GM12878 (cell line): ENCODE data around the gene MBD2. TPM values are rescaled to one million over a fixed set of nuclear protein-coding genes. Genes with fewer than 3 reads are reported as not detected.
"Not testable (repeated sequence)": the region's sequence is repeated elsewhere in the genome, so short reads cannot be mapped to it uniquely, and the experiment has no call there.

Source experiments
- ATAC-seq: fragments of 200-7000 bp; cut with Tn5 transposase; 3 replicates; pipeline ENCODE4 v1.9.1; 2020; ENCODE audit warnings: mild to moderate bottlenecking, moderate library complexity
- BruUV-seq: library from RNA; stranded (reverse); fragments of 400-500 nt; replicated peaks from 2 replicates; lab custom pipeline; 2021; lab: Mats Ljungman, UMichigan
- CTCF ChIA-PET: fragments of 300-600 bp; sonication (Branson Sonifier 250); formaldehyde crosslinking; extraction: SDS; loops from one replicate; lab custom pipeline; 2021; ENCODE audit warnings: inconsistent platforms; lab: Yijun Ruan, JAX
- POLR2A ChIA-PET: fragments of 350-600 bp; formaldehyde crosslinking; extraction: SDS; loops from one replicate; lab custom pipeline; 2021; ENCODE audit warnings: inconsistent platforms; lab: Charles Lee
- RAD21 ChIA-PET: fragments of 300-600 bp; sonication (Branson Sonifier 250); formaldehyde crosslinking; loops from one replicate; lab custom pipeline; 2023; ENCODE audit warnings: antibody characterized with exemption; ENCODE audit not compliant: unreplicated experiment; lab: Charles Lee
- SMC1A ChIA-PET: fragments of 300-600 bp; sonication (Branson Sonifier 250); formaldehyde crosslinking; loops from one replicate; lab custom pipeline; 2023; ENCODE audit not compliant: unreplicated experiment, uncharacterized antibody; lab: Charles Lee
- DNase-seq: peaks from one replicate; pipeline ENCODE4 v3.0.0-alpha.2; 2011; ENCODE audit warnings: low read depth, low spot score
- FAIRE-seq: peaks from 3 replicates; lab custom pipeline; 2011; peaks lifted over from hg19 to GRCh38; lab: Jason Lieb, UNC
- H2AFZ ChIP-seq: 2 replicates; pipeline ENCODE4 v1.6.0; 2011; ENCODE audit warnings: low read depth, low read length, control low read depth; ENCODE audit not compliant: control insufficient read depth
- H3K27ac ChIP-seq: 2 replicates; pipeline ENCODE4 v1.5.1; 2011; ENCODE audit warnings: control low read depth; ENCODE audit not compliant: control insufficient read depth, insufficient read depth
- H3K27me3 ChIP-seq, 2 experiments: replicated peaks in 1 of 2; 2 replicates each; pipeline versions ENCODE4 v1.6.0 to v1.6.1; 2011; ENCODE audit warnings: low read length in 1 of 2; ENCODE audit not compliant: control insufficient read depth in 2 of 2, insufficient read depth in 2 of 2
- H3K36me3 ChIP-seq, 2 experiments: 2 replicates each; pipeline ENCODE4 v1.5.1; 2011; ENCODE audit warnings: low read length in 1 of 2; ENCODE audit not compliant: control insufficient read depth in 2 of 2, insufficient read depth in 2 of 2
- H3K4me1 ChIP-seq: 2 replicates; pipeline ENCODE4 v1.6.1; 2011; ENCODE audit warnings: mild to moderate bottlenecking, low read length, moderate library complexity, mixed read lengths; ENCODE audit not compliant: control insufficient read depth, insufficient read depth
- H3K4me2 ChIP-seq: 2 replicates; pipeline ENCODE4 v1.6.0; 2011; ENCODE audit warnings: control low read depth; ENCODE audit not compliant: control insufficient read depth, insufficient read depth
- H3K4me3 ChIP-seq: fragments of 200-600 bp; sonication (generic); 2 replicates; pipeline ENCODE4 v1.5.1; 2016
- H3K79me2 ChIP-seq: 2 replicates; pipeline ENCODE4 v1.6.0; 2011; ENCODE audit warnings: low read length; ENCODE audit not compliant: control insufficient read depth, insufficient read depth
- H3K9ac ChIP-seq: 2 replicates; pipeline ENCODE4 v1.8.0; 2011; ENCODE audit warnings: low read length, control low read depth, mixed read lengths; ENCODE audit not compliant: control insufficient read depth, insufficient read depth
- H3K9me3 ChIP-seq: replicated peaks from 3 replicates; pipeline ENCODE4 v1.5.1; 2011; ENCODE audit warnings: mild to moderate bottlenecking, low read length; ENCODE audit not compliant: control insufficient read depth, insufficient read depth
- H4K20me1 ChIP-seq: 2 replicates; pipeline ENCODE4 v1.6.0; 2011; ENCODE audit not compliant: control insufficient read depth, insufficient read depth
- CEBPB ChIP-seq, 2 experiments: fragments of 150-350 bp in 1 of 2; IDR thresholded peaks; 2 replicates each; pipeline ENCODE4 v1.6.1; 2012 to 2014; ENCODE audit warnings: low read depth in 2 of 2, low read length in 2 of 2, borderline replicate concordance in 1 of 2, inconsistent platforms in 1 of 2
- GATAD2B ChIP-seq: fragments of 450-650 bp; conservative IDR thresholded peaks from 2 replicates; pipeline ENCODE4 v1.6.1; 2017; ENCODE audit warnings: low read depth, mild to moderate bottlenecking, moderate library complexity
- JUND ChIP-seq: IDR thresholded peaks from 2 replicates; pipeline ENCODE4 v1.6.1; 2012; ENCODE audit warnings: low read depth, mild to moderate bottlenecking, low read length, improper control_type of control experiment, moderate library complexity
- LARP7 ChIP-seq: fragments of 450-650 bp; IDR thresholded peaks from 2 replicates; pipeline ENCODE4 v1.6.1; 2017; ENCODE audit warnings: mild to moderate bottlenecking
- SREBF1 ChIP-seq: IDR thresholded peaks from 2 replicates; pipeline ENCODE4 v1.6.1; 2012; ENCODE audit warnings: mild to moderate bottlenecking, low read length
- TBL1XR1 ChIP-seq: IDR thresholded peaks from 2 replicates; pipeline ENCODE4 v1.6.1; 2012; ENCODE audit warnings: low read depth, low read length, improper control_type of control experiment
- ZNF384 ChIP-seq: IDR thresholded peaks from 2 replicates; pipeline ENCODE4 v1.6.1; 2012; ENCODE audit warnings: low read depth, mild to moderate bottlenecking, low read length, improper control_type of control experiment, borderline replicate concordance
- WGBS: methylation state at CpG from one replicate; pipeline ENCODE4 v1.1.6; 2016; ENCODE audit warnings: low lambda C conversion rate; ENCODE audit not compliant: insufficient replicate concordance, insufficient coverage; ENCODE audit errors: missing lambda C conversion rate; 5-methylcytosine and 5-hydroxymethylcytosine counted together
- in situ Hi-C: fragments of 300-500 bp; cut with MboI; formaldehyde crosslinking; loops from 9 replicates; pipeline ENCODE4 v1.14.3; 2018; ENCODE audit warnings: mixed read lengths
- intact Hi-C: fragments of 100-400 bp; cut with micrococcal nuclease; formaldehyde crosslinking; loops from one replicate; pipeline ENCODE4 v1.14.2; 2022; ENCODE audit not compliant: unreplicated experiment
- polyA plus RNA-seq, 11 experiments: library from polyadenylated mRNA; depleted of rRNA in 4 of 11; unstranded in 6 of 11; stranded (reverse) in 5 of 11; fragments of >200 nt; fragmentation: Nextera tagmentation in 4 of 11; fragmentation: Illumina TruSeq in 1 of 11; extraction: Ambion mirVana in 4 of 11; extraction: Trizol in 1 of 11; gene quantifications; 1 replicate in 1 of 11; 2 replicates in 10 of 11; pipeline versions ENCODE4 v1.2.1 to v1.2.3, GENCODE V29; 2011 to 2016; ENCODE audit warnings: inconsistent platforms in 2 of 11, missing spikeins in 2 of 11, low read depth in 1 of 11
- total RNA-seq, 4 experiments: library from RNA; depleted of rRNA in 3 of 4; stranded (reverse); fragments of >200 nt in 3 of 4; fragmentation: Illumina TruSeq in 1 of 4; extraction: Trizol in 1 of 4; gene quantifications; 2 replicates each; pipeline versions ENCODE4 v1.2.1 to v1.2.3, GENCODE V29; 2013 to 2021
- TF ChIP-seq, protein P1 (sequence below): IDR thresholded peaks from 2 replicates; pipeline ENCODE4 v1.6.1; 2012; ENCODE audit warnings: improper control_type of control experiment, low read depth, low read length; ENCODE audit not compliant: insufficient replicate concordance

The MBD2 gene
- total and polyA plus RNA-seq, 10 of the 15 experiments (the other 5 are each of a cell fraction or from before 2014, with no cell fraction given): 24.1 to 276 (median 57.9) TPM

- Histone ChIP-seq H3K9ac (no peak overlapping the region), H2AFZ (no peak overlapping the region), H3K9me3 (peaks cover 2% of the 10 kb centered on the region; the same call in 1 of the 3 replicates), H3K79me2 (peaks cover 86% of the 10 kb centered on the region), H4K20me1 (no peaks in the 10 kb centered on the region; the same call in 1 of the 2 replicates), H3K4me2 (peak overlapping the region; percentile 26), H3K27me3 (no peaks in the 10 kb centered on the region), H3K36me3 (peaks cover 10 to 38% of the 10 kb centered on the region in 2 experiments), H3K4me3 (no peak overlapping the region), H3K27ac (peak overlapping the region; percentile 17), H3K4me1 (peaks cover 27% of the 10 kb centered on the region)
- ATAC-seq (no peak), DNase-seq (no peak), FAIRE-seq (no peak)
- ChIA-PET SMC1A (interaction anchor here (1.1 to 9.6 kb wide), 5 partner anchors 14 to 77 kb away, joined by 3 to 141 read pairs (median 4); partner anchors contain the start of genes MBD2 and POLI), CTCF (interaction anchor here (1.2 to 4.6 kb wide), 3 partner anchors 12 to 72 kb away, joined by 3 to 25 read pairs (median 5); partner anchors contain the start of gene POLI), POLR2A (interaction anchor here (1.1 to 1.4 kb wide), 3 partner anchors 13 to 61 kb away, joined by 3 to 4 read pairs (median 3); no protein-coding TSS in a partner anchor), RAD21 (interaction anchor here (1.3 to 10.1 kb wide), 4 partner anchors 9 to 86 kb away, joined by 3 to 123 read pairs (median 5); no protein-coding TSS in a partner anchor)
- in situ Hi-C loops (no loop called here), intact Hi-C loops (no loop called here)
- TF ChIP-seq JUND (no peak), CEBPB (IDR thresholded peaks at IDR 0.05; ENCODE audit: borderline replicate concordance in 1 of 2, low read depth in 2 of 2, low read length in 2 of 2) (no peak), GATAD2B (no peak), TBL1XR1 (no peak), SREBF1 (no peak), ZNF384 (no peak), LARP7 (no peak)
- TF ChIP-seq, protein P1, sequence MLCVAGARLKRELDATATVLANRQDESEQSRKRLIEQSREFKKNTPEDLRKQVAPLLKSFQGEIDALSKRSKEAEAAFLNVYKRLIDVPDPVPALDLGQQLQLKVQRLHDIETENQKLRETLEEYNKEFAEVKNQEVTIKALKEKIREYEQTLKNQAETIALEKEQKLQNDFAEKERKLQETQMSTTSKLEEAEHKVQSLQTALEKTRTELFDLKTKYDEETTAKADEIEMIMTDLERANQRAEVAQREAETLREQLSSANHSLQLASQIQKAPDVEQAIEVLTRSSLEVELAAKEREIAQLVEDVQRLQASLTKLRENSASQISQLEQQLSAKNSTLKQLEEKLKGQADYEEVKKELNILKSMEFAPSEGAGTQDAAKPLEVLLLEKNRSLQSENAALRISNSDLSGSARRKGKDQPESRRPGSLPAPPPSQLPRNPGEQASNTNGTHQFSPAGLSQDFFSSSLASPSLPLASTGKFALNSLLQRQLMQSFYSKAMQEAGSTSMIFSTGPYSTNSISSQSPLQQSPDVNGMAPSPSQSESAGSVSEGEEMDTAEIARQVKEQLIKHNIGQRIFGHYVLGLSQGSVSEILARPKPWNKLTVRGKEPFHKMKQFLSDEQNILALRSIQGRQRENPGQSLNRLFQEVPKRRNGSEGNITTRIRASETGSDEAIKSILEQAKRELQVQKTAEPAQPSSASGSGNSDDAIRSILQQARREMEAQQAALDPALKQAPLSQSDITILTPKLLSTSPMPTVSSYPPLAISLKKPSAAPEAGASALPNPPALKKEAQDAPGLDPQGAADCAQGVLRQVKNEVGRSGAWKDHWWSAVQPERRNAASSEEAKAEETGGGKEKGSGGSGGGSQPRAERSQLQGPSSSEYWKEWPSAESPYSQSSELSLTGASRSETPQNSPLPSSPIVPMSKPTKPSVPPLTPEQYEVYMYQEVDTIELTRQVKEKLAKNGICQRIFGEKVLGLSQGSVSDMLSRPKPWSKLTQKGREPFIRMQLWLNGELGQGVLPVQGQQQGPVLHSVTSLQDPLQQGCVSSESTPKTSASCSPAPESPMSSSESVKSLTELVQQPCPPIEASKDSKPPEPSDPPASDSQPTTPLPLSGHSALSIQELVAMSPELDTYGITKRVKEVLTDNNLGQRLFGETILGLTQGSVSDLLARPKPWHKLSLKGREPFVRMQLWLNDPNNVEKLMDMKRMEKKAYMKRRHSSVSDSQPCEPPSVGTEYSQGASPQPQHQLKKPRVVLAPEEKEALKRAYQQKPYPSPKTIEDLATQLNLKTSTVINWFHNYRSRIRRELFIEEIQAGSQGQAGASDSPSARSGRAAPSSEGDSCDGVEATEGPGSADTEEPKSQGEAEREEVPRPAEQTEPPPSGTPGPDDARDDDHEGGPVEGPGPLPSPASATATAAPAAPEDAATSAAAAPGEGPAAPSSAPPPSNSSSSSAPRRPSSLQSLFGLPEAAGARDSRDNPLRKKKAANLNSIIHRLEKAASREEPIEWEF: no peak
- 97% methylated on average over 1 of the region's 1 CpG for WGBS
- BruUV-seq: no TSS peak
Measured at GRCh38 chr18:54205959-54206358, 18.5 kb downstream of the MBD2 start.

DNA sequence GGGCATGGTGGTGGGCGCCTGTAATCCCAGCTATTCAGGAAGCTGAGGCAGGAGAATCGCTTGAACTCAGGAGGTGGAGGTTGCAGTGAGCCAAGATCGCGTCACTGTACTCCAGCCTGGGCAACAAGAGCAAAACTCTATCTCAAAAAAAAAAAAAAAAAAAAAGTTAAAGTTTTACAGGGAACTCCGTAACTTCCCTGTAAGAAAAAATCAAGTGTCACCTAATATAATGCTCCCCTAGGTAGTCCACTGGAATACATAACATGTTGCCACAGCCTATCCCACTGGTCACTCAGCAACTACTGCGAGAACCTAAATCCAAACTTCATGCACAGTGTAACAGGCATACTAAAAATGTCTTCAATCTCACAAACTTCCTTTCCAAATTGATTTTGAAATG, 19.0 kb downstream of the MBD2 start:
- H3K27me3 ChIP-seq, DNase-seq, BruUV-seq, ATAC-seq, H3K4me3 ChIP-seq, H2AFZ ChIP-seq, H3K4me2 ChIP-seq, H3K9ac ChIP-seq, FAIRE-seq, in situ Hi-C loops, intact Hi-C loops, H4K20me1 ChIP-seq, H3K9me3 ChIP-seq: not testable (repeated sequence)
- ChIA-PET RAD21 (interaction anchor here (1.4 to 10.1 kb wide), 3 partner anchors 8 to 86 kb away, joined by 3 to 123 read pairs (median 6); no protein-coding TSS in a partner anchor), SMC1A (interaction anchor here (2.6 to 9.6 kb wide), 2 partner anchors 15 to 31 kb away, joined by 6 to 141 read pairs; no protein-coding TSS in a partner anchor), CTCF (interaction anchor here (4.6 kb wide), 1 partner anchor 65 kb away, joined by 25 read pairs; the partner anchor contains the start of gene POLI), POLR2A (interaction anchor here (1.2 kb wide), 1 partner anchor 62 kb away, joined by 3 read pairs; no protein-coding TSS in a partner anchor)
- H3K27ac ChIP-seq: peak overlapping the region; percentile 17; the same call in 1 of the 2 replicates
- peaks cover 26% of the 10 kb centered on the region for H3K4me1 ChIP-seq
- peaks cover 84% of the 10 kb centered on the region for H3K79me2 ChIP-seq
- H3K36me3 ChIP-seq: peaks cover 10 to 38% of the 10 kb centered on the region in 2 experiments
- WGBS: 96% methylated on average over 6 of the region's 6 CpGs
